ENCODE data around the gene TBX6. TPM values are rescaled to one million over a fixed set of nuclear protein-coding genes. Genes with fewer than 3 reads are reported as not detected.

The TBX6 gene
- total and polyA plus RNA-seq, 2 donors (not counting 3 experiments of a cell fraction or from before 2014, with no cell fraction given), result 0.40 to 0.60 TPM

- ChIA-PET POLR2A (interaction anchor here (1.3 kb wide), 1 partner anchor 29 kb away, joined by 4 read pairs; the partner anchor contains the start of gene TBX6), CTCF (interaction anchor here (0.6 to 1.7 kb wide), 4 partner anchors 8 to 289 kb away, joined by 3 to 6 read pairs (median 4); no protein-coding TSS in a partner anchor)
- intact Hi-C loops (cut with micrococcal nuclease) (no loop called here), dilution Hi-C loops (cut with MboI; ENCODE audit: extremely low pct_ligation_motif_present, low sequenced_read_pairs) (no loop called here)
- DNase-seq (ENCODE audit: low read depth, low spot score), result no peak
- BruUV-seq (replicated peaks), result no TSS peak
- H3K9ac ChIP-seq (replicated peaks; ENCODE audit: extremely low read depth, insufficient read depth, low read length), result no peak overlapping the region
- TF ChIP-seq FOS (IDR thresholded peaks at IDR 0.05; ENCODE audit: borderline replicate concordance, insufficient read depth, low read length), result no peak
- no peak for TF ChIP-seq MYC (IDR thresholded peaks at IDR 0.05; ENCODE audit: low read depth, low read length)
- TF ChIP-seq POLR2AphosphoS5 (IDR thresholded peaks at IDR 0.05; ENCODE audit: insufficient read depth, low read depth, low read length), result no peak
- no peak for TF ChIP-seq CTCF (IDR thresholded peaks at IDR 0.05; ENCODE audit: extremely low read depth in 1 of 2, insufficient read depth in 1 of 2, low read depth in 1 of 2, low read length in 2 of 2)
- TF ChIP-seq JUN (IDR thresholded peaks at IDR 0.05; ENCODE audit: borderline replicate concordance, insufficient read depth, insufficient read length, low read depth), result no peak
- no peak for TF ChIP-seq GATA2 (IDR thresholded peaks at IDR 0.05; ENCODE audit: insufficient read depth, insufficient read length, low read depth, low read length)
- TF ChIP-seq MAX (IDR thresholded peaks at IDR 0.05; ENCODE audit: insufficient read depth, insufficient read length), result no peak
- TF ChIP-seq EZH2 (IDR thresholded peaks at IDR 0.05; ENCODE audit: borderline replicate concordance, low read depth, low read length, severe bottlenecking), result no peak
- TF ChIP-seq POLR2A (IDR thresholded peaks at IDR 0.05; ENCODE audit: low read depth, low read length), result no peak
- H3K36me3 ChIP-seq (ENCODE audit: control insufficient read depth in 2 of 2, extremely low read depth in 1 of 2, insufficient read depth in 2 of 2, low read length in 2 of 2), result peaks cover 16 to 27% of the 10 kb centered on the region in 2 experiments
- no peak overlapping the region for H2AFZ ChIP-seq (ENCODE audit: low read depth, low read length)
- no peak overlapping the region for H3K27ac ChIP-seq (ENCODE audit: insufficient read depth, low read depth, low read length)
- H3K79me2 ChIP-seq (ENCODE audit: control insufficient read depth, insufficient read depth, low read length), result peaks cover 5% of the 10 kb centered on the region
- H3K4me2 ChIP-seq (ENCODE audit: insufficient read depth, low read length), result no peak overlapping the region
- no peaks in the 10 kb centered on the region for H3K27me3 ChIP-seq (ENCODE audit: control insufficient read depth in 2 of 2, insufficient read depth in 2 of 2, low read length in 2 of 2)
- H3K9me3 ChIP-seq (replicated peaks; ENCODE audit: control insufficient read depth, insufficient read depth, low read length), result no peaks in the 10 kb centered on the region
- H3K4me1 ChIP-seq (ENCODE audit: control insufficient read depth, extremely low read depth, insufficient read depth, low read length), result peaks cover 14% of the 10 kb centered on the region
- no peaks in the 10 kb centered on the region for H3K9me1 ChIP-seq (replicated peaks; ENCODE audit: control insufficient read depth, extremely low read depth, insufficient read depth, low read length)
- no peak overlapping the region for H3K4me3 ChIP-seq (replicated peaks in 1 of 3; ENCODE audit: insufficient read depth in 1 of 3, low read depth in 1 of 3, low read length in 3 of 3)
- H4K20me1 ChIP-seq (replicated peaks; ENCODE audit: control insufficient read depth, extremely low read depth, insufficient read depth, low read length), result no peaks in the 10 kb centered on the region
- no peak for FAIRE-seq
Measured at GRCh38 chr16:30120340-30121105, 28.8 kb upstream of the TBX6 start.
